K562 (cell line): ENCODE data around the gene PEX11A. TPM values are rescaled to one million over a fixed set of nuclear protein-coding genes. Genes with fewer than 3 reads are reported as not detected.

ENCODE experiments used
- CBX2 ChIP-seq: fragments of 200-600 bp; sonication (generic); IDR thresholded peaks from one replicate; pipeline ENCODE4 v1.6.1; 2012; ENCODE audit warnings: mild to moderate bottlenecking, low read length, inconsistent platforms; ENCODE audit not compliant: insufficient read depth, poor library complexity, severe bottlenecking
- NONO ChIP-seq, 2 experiments: fragments of 200-400 bp in 1 of 2; fragments of 450-650 bp in 1 of 2; formaldehyde crosslinking in 1 of 2; IDR thresholded peaks; 2 replicates each; pipeline ENCODE4 v1.6.1; 2017; ENCODE audit warnings: low read depth in 2 of 2, mild to moderate bottlenecking in 2 of 2, moderate library complexity in 2 of 2, low read length in 1 of 2
- THAP12 ChIP-seq: fragments of 250-450 bp; sonication (Bioruptor Pico); IDR thresholded peaks from 2 replicates; pipeline ENCODE4 v1.9.0; 2021; ENCODE audit warnings: mild to moderate bottlenecking, inconsistent platforms
- polyA plus RNA-seq, 8 experiments: library from polyadenylated mRNA; depleted of rRNA in 4 of 8; stranded (reverse) in 5 of 8; unstranded in 3 of 8; fragments of >200 nt; fragmentation: Nextera tagmentation in 2 of 8; fragmentation: Illumina TruSeq in 1 of 8; extraction: Ambion mirVana in 2 of 8; extraction: Trizol in 1 of 8; gene quantifications; 2 replicates each; pipeline versions ENCODE4 v1.2.1 to v1.2.3, GENCODE V29; 2011 to 2014; ENCODE audit warnings: inconsistent platforms in 1 of 8, missing spikeins in 1 of 8
- total RNA-seq, 7 experiments: library from RNA; depleted of rRNA in 6 of 7; stranded (reverse); fragments of >200 nt in 6 of 7; fragmentation: Illumina TruSeq in 2 of 7; extraction: Trizol in 2 of 7; gene quantifications; 2 replicates each; pipeline versions ENCODE4 v1.2.1 to v1.2.3, GENCODE V29; 2011 to 2021; ENCODE audit warnings: low replicate concordance in 1 of 7
- TF ChIP-seq, protein P1 (sequence below): IDR thresholded peaks from 2 replicates; pipeline ENCODE4 v1.6.1; 2011; ENCODE audit warnings: borderline replicate concordance, low read depth, mild to moderate bottlenecking, moderate library complexity, low read length; ENCODE audit not compliant: insufficient read depth, poor library complexity, severe bottlenecking
- TF ChIP-seq, protein P2 (sequence below): fragments of 450-650 bp; IDR thresholded peaks from 2 replicates; pipeline ENCODE4 v1.6.1; 2016
- TF ChIP-seq, protein P3 (sequence below), 2 experiments: fragments of 150-350 bp in 1 of 2; IDR thresholded peaks; 2 replicates each; pipeline ENCODE4 v1.6.1; 2012 to 2016; ENCODE audit warnings: low read depth in 2 of 2, low read length in 2 of 2, mild to moderate bottlenecking in 1 of 2, moderate library complexity in 1 of 2
- TF ChIP-seq, protein P4 (sequence below): fragments of 450-650 bp; formaldehyde crosslinking; conservative IDR thresholded peaks from 2 replicates; pipeline ENCODE4 v1.4.0; 2022; ENCODE audit warnings: mild to moderate bottlenecking, missing genetic modification characterization
- TF ChIP-seq, protein P5 (sequence below): fragments of 200-800 bp; sonication (Bioruptor generic); IDR thresholded peaks from 2 replicates; pipeline ENCODE4 v1.6.1; 2016; ENCODE audit warnings: missing genetic modification characterization, missing compliant biosample characterization

The PEX11A gene
- total and polyA plus RNA-seq, 9 of the 15 experiments (the other 6 are each of a cell fraction or from before 2014, with no cell fraction given), result not detected

DNA sequence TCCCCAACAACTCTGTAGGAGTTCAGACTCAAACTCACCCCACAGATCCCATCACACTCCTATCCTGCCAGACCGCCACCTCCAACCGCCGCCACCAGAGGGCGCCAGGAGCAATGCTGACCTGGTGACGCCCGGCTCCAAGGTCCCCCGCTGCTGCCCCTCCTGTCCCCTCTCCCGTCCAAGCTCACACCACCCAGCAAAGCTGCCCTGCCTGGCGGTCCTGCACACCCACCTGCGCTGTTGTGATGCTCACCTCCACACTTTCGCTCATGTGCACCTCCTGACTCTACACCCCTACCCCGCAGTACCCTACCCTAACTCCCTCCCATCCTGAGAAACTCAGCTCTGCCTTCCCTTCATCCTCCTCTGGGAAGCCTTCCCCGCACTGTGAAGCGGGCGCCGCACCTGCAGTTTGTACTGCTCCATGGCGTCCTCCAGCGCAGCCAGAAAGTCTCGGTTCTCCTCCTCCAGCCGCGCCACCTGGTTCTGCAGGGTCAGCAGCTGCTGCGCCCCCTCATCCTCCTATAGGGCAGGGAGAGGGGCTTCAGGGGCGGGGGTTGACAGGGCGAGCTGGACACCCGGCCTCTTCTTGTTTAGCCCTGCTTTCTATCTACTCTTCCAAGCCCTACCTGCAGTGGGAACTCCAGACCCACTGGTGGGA is 43.2 kb downstream of the PEX11A start (continued):
- TF ChIP-seq, protein P1, sequence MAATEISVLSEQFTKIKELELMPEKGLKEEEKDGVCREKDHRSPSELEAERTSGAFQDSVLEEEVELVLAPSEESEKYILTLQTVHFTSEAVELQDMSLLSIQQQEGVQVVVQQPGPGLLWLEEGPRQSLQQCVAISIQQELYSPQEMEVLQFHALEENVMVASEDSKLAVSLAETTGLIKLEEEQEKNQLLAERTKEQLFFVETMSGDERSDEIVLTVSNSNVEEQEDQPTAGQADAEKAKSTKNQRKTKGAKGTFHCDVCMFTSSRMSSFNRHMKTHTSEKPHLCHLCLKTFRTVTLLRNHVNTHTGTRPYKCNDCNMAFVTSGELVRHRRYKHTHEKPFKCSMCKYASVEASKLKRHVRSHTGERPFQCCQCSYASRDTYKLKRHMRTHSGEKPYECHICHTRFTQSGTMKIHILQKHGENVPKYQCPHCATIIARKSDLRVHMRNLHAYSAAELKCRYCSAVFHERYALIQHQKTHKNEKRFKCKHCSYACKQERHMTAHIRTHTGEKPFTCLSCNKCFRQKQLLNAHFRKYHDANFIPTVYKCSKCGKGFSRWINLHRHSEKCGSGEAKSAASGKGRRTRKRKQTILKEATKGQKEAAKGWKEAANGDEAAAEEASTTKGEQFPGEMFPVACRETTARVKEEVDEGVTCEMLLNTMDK, result peak; percentile 87
- TF ChIP-seq THAP12 (no peak), CBX2 (no peak), NONO (IDR thresholded peaks at IDR 0.05; ENCODE audit: low read depth in 2 of 2, low read length in 1 of 2) (no peak)
- TF ChIP-seq, protein P2, sequence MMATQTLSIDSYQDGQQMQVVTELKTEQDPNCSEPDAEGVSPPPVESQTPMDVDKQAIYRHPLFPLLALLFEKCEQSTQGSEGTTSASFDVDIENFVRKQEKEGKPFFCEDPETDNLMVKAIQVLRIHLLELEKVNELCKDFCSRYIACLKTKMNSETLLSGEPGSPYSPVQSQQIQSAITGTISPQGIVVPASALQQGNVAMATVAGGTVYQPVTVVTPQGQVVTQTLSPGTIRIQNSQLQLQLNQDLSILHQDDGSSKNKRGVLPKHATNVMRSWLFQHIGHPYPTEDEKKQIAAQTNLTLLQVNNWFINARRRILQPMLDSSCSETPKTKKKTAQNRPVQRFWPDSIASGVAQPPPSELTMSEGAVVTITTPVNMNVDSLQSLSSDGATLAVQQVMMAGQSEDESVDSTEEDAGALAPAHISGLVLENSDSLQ, result no peak
- TF ChIP-seq, protein P3, sequence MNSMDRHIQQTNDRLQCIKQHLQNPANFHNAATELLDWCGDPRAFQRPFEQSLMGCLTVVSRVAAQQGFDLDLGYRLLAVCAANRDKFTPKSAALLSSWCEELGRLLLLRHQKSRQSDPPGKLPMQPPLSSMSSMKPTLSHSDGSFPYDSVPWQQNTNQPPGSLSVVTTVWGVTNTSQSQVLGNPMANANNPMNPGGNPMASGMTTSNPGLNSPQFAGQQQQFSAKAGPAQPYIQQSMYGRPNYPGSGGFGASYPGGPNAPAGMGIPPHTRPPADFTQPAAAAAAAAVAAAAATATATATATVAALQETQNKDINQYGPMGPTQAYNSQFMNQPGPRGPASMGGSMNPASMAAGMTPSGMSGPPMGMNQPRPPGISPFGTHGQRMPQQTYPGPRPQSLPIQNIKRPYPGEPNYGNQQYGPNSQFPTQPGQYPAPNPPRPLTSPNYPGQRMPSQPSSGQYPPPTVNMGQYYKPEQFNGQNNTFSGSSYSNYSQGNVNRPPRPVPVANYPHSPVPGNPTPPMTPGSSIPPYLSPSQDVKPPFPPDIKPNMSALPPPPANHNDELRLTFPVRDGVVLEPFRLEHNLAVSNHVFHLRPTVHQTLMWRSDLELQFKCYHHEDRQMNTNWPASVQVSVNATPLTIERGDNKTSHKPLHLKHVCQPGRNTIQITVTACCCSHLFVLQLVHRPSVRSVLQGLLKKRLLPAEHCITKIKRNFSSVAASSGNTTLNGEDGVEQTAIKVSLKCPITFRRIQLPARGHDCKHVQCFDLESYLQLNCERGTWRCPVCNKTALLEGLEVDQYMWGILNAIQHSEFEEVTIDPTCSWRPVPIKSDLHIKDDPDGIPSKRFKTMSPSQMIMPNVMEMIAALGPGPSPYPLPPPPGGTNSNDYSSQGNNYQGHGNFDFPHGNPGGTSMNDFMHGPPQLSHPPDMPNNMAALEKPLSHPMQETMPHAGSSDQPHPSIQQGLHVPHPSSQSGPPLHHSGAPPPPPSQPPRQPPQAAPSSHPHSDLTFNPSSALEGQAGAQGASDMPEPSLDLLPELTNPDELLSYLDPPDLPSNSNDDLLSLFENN (IDR thresholded peaks at IDR 0.05; ENCODE audit: low read depth in 2 of 2, low read length in 2 of 2), result no peak
- TF ChIP-seq, protein P4, sequence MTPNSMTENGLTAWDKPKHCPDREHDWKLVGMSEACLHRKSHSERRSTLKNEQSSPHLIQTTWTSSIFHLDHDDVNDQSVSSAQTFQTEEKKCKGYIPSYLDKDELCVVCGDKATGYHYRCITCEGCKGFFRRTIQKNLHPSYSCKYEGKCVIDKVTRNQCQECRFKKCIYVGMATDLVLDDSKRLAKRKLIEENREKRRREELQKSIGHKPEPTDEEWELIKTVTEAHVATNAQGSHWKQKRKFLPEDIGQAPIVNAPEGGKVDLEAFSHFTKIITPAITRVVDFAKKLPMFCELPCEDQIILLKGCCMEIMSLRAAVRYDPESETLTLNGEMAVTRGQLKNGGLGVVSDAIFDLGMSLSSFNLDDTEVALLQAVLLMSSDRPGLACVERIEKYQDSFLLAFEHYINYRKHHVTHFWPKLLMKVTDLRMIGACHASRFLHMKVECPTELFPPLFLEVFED, result peak; percentile 66; the same call in 1 of the 2 replicates
- TF ChIP-seq, protein P5, sequence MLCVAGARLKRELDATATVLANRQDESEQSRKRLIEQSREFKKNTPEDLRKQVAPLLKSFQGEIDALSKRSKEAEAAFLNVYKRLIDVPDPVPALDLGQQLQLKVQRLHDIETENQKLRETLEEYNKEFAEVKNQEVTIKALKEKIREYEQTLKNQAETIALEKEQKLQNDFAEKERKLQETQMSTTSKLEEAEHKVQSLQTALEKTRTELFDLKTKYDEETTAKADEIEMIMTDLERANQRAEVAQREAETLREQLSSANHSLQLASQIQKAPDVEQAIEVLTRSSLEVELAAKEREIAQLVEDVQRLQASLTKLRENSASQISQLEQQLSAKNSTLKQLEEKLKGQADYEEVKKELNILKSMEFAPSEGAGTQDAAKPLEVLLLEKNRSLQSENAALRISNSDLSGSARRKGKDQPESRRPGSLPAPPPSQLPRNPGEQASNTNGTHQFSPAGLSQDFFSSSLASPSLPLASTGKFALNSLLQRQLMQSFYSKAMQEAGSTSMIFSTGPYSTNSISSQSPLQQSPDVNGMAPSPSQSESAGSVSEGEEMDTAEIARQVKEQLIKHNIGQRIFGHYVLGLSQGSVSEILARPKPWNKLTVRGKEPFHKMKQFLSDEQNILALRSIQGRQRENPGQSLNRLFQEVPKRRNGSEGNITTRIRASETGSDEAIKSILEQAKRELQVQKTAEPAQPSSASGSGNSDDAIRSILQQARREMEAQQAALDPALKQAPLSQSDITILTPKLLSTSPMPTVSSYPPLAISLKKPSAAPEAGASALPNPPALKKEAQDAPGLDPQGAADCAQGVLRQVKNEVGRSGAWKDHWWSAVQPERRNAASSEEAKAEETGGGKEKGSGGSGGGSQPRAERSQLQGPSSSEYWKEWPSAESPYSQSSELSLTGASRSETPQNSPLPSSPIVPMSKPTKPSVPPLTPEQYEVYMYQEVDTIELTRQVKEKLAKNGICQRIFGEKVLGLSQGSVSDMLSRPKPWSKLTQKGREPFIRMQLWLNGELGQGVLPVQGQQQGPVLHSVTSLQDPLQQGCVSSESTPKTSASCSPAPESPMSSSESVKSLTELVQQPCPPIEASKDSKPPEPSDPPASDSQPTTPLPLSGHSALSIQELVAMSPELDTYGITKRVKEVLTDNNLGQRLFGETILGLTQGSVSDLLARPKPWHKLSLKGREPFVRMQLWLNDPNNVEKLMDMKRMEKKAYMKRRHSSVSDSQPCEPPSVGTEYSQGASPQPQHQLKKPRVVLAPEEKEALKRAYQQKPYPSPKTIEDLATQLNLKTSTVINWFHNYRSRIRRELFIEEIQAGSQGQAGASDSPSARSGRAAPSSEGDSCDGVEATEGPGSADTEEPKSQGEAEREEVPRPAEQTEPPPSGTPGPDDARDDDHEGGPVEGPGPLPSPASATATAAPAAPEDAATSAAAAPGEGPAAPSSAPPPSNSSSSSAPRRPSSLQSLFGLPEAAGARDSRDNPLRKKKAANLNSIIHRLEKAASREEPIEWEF (CRISPR knock-in tag), result no peak
